GM12891 (cell line): ENCODE data around the gene SLC9A9.

Source experiments
- DNase-seq: peaks from one replicate; pipeline ENCODE4 v3.0.0; 2011; ENCODE audit warnings: low spot score; ENCODE audit not compliant: insufficient read length
- FAIRE-seq: peaks from 2 replicates; lab custom pipeline; 2011; peaks lifted over from hg19 to GRCh38; lab: Jason Lieb, UNC
- PAX5 ChIP-seq: IDR thresholded peaks from 2 replicates; pipeline ENCODE4 v1.6.1; 2011; ENCODE audit warnings: low read length, moderate library complexity, mild to moderate bottlenecking; ENCODE audit not compliant: insufficient read depth, severe bottlenecking
- POLR2A ChIP-seq: IDR thresholded peaks from 2 replicates; pipeline ENCODE4 v1.6.1; 2011; ENCODE audit warnings: low read depth, low read length, control low read depth
- POLR2AphosphoS5 ChIP-seq: IDR thresholded peaks from 2 replicates; pipeline ENCODE4 v1.6.1; 2011; ENCODE audit warnings: low read depth, low read length, control low read depth
- POU2F2 ChIP-seq: IDR thresholded peaks from 2 replicates; pipeline ENCODE4 v1.6.1; 2011; ENCODE audit warnings: low read depth, mild to moderate bottlenecking, control low read depth, low read length, moderate library complexity
- SPI1 ChIP-seq: IDR thresholded peaks from 2 replicates; pipeline ENCODE4 v1.6.1; 2011; ENCODE audit warnings: low read depth, low read length, control low read depth
- TAF1 ChIP-seq: IDR thresholded peaks from 2 replicates; pipeline ENCODE4 v1.6.1; 2011; ENCODE audit warnings: low read depth, low read length, control low read depth

Gene SLC9A9

DNA sequence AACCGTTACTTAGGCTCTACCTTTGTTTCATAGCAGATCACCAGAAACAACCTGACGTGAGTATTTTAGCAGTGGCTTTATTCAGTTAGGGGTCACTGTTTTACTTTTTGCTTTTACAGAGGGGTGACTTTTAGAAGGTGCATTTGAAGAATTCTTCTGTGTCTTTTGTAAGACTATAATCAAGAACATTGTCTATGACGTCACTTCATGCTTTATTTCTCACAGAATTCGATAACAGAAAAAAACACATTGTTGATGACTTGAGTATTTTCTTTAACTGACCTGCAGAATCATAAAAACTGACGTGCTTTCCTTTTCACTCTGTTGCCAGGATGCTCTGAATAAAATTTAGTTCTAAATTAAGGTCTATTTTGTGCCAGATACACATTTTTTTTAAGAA lies 244.5 kb downstream of the SLC9A9 start:
- no peak for DNase-seq
- TF ChIP-seq POLR2A, result no peak
- TF ChIP-seq POU2F2, result no peak
- TF ChIP-seq TAF1, result no peak
- TF ChIP-seq PAX5, result no peak
- no peak for TF ChIP-seq SPI1
- no peak for TF ChIP-seq POLR2AphosphoS5
- FAIRE-seq, result no peak

DNA sequence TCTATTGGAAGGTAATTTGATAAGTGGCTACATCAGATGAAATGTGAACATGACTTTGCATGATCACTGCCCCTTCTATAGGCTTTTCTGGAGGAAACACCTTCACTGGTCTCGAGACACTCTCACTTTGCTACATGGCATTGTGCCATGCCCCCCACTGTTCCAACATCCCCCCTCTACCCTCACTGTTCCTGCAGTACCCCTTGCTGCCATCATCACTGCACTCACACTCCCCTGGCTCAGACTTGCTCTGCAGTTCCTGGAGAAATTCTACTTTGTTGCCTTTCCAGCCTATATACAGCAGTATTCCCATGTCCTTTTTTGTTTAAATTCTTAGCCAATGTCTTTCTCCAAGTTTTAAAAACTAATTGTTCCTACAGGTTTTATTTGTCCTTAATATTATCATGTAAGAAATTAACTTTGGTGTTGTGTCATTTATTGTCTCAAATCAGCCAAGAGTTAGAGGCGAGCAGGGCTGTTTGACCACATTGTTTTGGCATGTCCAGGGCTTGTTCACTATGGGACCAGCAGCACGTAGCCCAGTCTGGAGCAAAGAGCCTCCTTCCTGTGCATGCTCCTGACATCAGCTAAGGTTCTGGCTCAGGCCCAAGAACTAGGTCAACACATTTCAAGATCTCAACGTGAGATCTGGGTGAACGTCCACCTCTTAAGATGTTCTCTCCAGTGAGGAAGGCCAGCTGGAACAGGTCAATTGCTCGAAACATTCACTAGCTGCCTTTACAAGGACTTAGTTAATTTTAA lies 246.4 kb downstream of the SLC9A9 start:
- no peak for FAIRE-seq
- TF ChIP-seq SPI1, result no peak
- no peak for TF ChIP-seq TAF1
- TF ChIP-seq POLR2AphosphoS5, result no peak
- TF ChIP-seq POU2F2, result no peak
- no peak for TF ChIP-seq POLR2A
- no peak for TF ChIP-seq PAX5
- no peak for DNase-seq

DNA sequence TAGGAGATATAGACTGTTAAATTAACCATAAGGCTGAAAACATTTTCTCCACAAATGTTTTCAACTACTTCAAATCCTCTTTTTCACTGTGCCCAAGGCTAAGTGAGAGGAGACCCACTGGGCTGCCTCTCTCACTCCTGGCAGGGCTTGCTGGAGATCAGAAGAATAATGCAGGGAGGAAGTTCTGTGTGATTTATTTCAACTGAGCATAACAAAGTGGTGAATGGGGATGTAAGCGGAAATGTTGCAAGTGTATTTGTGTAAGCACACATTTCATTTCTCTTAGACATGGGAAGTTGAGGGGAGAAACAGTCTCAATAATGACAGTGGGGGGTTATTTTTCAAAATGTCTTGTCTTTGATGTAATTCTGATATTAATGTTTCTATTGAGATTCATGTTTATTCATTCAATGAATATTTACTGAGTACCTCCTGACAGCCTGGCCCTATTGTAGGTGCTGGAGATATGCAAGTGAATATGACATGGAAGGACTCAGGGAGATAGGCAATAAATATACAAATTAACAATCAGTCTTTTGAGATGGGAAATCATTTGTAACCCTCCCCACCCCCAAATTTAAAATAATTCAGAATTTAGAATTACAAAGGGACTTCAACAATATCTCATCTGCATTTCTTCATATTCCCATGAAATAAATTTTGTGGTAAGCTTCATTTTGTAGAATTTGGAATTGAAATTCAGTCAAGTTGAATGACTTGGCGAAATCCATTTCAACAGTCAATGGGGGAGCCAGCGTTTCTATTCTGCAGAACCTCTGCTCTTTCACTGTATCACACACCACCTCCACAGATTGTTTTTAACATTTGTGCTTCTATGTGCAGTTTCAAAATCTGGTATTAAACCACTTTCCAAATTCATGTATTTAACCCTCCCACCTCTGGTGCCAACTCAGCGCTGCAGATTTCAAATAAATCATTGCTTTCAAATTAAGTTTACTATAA lies 247.2 kb downstream of the SLC9A9 start:
- no peak for TF ChIP-seq POLR2AphosphoS5
- no peak for TF ChIP-seq PAX5
- no peak for TF ChIP-seq SPI1
- no peak for TF ChIP-seq POLR2A
- TF ChIP-seq POU2F2, result no peak
- no peak for TF ChIP-seq TAF1
- no peak for DNase-seq
- FAIRE-seq, result no peak

DNA sequence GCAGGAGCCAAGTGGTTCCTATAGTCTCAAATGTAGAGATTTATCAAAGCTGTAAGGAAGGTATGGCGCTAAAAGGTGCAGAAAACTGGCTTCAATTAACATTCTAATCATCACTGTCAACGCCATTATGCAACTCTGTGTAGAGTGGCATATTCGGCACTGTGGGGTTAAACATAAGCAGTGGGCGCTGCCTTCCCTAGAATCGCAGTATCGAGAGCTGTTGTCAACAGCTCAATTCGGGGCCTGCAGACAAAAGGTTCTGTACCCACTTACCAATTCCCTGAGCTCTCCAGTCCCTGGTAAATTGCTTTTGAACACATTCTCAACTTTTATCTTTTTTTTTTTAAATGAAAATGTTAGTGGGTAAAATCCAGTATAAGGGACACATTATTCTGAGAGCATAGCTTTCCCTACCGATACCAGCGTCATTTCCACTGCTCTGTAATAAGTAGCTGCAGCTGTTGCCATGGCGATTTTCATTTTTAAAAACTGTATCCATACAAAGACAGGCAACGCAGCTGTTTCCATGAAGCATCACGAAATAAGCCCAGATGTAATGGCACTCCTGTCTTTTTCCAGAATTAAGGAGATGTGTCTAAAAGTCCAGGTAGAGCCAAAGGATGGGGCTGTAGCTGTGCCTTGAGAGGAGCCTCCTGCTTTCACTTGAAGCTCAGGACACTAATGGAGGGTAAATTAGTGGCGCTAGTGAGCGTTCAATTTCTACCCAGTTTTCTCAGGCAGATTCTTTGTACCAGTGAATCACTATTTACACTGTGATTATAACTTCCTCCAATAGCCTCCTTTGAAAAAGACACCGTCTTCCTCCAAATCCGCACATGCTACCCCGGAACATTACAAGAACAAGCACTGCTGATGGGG lies 250.3 kb downstream of the SLC9A9 start:
- no peak for FAIRE-seq

DNA sequence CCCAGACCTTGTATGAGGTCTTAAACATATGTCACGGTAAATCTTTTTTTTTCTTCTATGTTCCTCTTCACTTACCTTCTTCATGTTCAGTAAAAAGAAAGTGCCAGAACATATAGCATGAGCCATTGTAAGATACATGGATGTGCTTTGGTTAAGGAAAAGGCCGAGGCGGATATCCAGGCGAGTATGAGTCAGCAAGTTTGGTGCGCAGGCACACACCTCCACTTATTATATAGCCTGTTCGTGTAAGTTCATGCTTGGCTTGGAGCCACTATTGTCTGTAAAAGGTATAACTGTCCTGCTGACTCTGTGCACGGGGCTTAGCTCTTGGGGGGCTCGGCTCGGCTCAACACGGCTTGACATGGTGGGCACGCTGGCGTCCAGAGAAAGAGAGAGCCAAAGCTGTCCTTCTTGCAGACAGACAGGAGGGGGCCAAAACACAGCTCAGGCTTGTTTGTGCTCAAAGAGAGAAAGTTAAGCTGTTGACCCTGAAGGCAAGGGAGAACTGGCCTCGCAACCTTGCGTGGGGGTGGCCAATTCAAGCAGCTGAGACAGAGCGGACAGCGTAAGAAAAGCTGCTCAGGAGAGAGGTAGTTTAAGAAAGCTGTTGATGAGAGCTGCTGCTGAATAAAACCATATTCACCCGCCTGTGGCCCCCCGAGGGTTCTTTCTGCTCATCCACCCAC lies 251.2 kb downstream of the SLC9A9 start:
- TF ChIP-seq POU2F2 (no peak), POLR2AphosphoS5 (no peak), SPI1 (no peak), PAX5 (no peak), POLR2A (no peak), TAF1 (no peak)
- DNase-seq (no peak), FAIRE-seq (peak; percentile 26)

More for the DNA sequence above, 250.3 kb downstream of the SLC9A9 start:
- TF ChIP-seq POLR2A (no peak), POU2F2 (no peak), TAF1 (no peak), PAX5 (no peak), POLR2AphosphoS5 (no peak), SPI1 (no peak)
- no peak for DNase-seq

DNA sequence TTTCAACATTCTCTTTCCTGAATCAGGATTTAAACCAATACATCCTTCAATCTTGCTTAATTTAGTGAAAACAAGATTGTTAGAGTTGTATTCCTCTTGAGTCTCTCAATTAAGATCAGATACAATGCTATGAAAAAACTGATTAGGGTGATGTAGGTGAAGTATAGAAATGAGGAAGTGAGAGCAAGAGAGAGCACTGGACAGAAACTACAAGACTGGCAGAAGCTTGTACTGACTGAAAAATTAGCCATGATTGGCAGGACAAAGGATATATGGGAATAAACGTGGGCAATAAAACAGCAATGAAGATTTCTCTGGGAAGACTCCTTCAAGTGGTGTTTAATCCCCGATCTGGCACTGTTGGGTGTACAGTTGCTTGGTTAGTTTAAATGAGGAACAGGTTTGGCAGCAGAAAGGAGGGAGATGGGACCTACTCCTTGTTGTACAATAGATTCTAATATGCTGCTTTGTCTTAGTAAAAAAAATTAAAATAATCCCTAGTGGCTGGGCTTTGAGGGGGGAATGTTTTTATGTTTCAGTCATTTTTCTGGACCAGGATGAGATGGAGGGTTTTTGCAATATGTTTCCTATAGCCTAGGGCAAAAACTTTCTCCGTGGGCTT lies 252.7 kb downstream of the SLC9A9 start:
- FAIRE-seq, result peak; percentile 84
- no peak for TF ChIP-seq PAX5
- TF ChIP-seq SPI1, result peak; percentile 100
- TF ChIP-seq POLR2AphosphoS5, result no peak
- no peak for TF ChIP-seq POU2F2
- no peak for TF ChIP-seq POLR2A
- no peak for TF ChIP-seq TAF1
- DNase-seq, result peak; percentile 26

DNA sequence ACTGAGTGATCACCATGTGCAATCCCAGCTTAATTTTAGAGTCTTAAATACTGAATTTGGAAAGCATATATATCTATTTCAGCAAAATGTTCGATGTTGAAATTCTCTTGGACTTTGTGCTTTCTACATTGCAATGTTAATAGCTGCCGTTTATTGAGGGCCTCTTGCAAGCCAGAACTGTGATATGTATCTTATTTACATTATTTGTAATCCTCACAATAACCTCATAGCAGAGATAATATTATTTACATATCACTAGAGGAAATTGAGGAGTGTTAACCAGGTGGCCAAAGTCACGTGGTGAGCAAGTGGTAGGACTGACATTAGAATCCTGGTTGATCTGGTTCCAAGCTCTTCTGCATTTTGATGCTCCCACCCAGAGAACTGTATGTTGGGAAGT lies 254.1 kb downstream of the SLC9A9 start:
- TF ChIP-seq PAX5, result no peak
- FAIRE-seq, result no peak
- DNase-seq, result no peak

DNA sequence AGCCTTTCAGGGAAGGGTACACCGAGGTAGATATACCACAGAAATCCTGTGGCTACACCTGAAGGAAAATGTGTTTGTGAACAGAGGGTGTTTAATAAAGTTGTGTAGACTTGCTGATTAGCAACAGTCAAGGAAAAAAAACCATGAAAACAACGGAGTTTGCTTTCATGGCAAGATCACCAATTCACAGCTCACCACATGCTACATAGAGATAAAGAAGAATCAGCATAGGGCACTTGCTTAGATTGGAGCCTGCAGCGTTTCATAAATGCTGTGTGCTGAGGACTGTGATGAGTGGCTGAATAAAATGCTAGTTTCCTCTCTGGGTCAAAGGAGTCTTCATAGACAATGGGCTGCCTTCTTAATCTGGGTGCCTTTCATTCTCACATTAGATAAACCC lies 257.6 kb downstream of the SLC9A9 start:
- TF ChIP-seq SPI1 (no peak), TAF1 (no peak), POU2F2 (no peak), POLR2A (no peak), PAX5 (no peak), POLR2AphosphoS5 (no peak)
- DNase-seq, result no peak
- no peak for FAIRE-seq
